GM21381 (cell line): ENCODE results near the gene TIAM1.

Source experiments
- ATAC-seq: cut with Tn5 transposase; IDR thresholded peaks from one replicate; pipeline ENCODE4 v1.9.1; 2021; ENCODE audit warnings: mild to moderate bottlenecking, moderate library complexity; ENCODE audit not compliant: unreplicated experiment

Gene TIAM1

DNA sequence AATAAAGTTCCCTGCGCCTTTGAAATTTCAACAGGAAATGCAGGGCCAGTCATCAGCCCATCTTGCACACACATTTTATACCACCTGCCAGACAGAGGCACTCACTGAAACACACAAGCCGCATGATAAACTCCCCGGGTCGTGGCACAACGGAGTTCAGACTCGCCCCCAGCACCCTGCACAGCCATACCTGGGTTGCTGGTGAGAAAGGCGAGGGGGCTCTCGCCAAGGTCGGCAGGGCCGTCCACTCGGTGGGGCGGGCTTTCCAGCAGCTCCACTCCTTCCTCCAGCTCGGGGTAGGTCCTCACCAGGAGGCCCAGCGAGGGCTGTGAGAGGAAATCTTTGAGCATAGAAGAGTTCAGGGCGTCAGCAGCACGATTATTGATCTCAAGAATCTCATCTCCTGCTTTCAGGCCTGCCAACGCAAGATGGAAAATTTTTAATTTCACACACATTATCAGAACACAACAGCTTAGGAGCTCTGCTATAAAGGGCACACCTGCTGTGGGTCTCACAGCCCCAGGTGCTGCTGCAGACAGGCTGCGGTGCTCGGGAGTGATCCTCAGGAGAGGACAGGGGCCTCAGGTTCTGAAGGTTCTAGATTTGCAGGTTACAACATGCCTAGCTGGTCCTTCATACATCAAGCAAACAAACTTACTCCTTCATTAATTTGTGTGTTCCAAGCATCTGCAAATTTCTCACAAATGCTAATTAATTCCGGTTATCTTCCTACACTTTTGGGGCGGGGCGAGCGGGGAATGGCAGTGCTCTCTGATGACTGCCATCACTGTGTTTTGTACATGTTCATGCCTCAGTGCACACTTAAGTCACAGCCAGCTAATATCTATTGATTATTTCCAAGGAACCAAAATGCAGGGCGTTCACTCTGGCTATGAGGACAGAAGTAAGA is 161.6 kb downstream of the TIAM1 start:
- ATAC-seq, result no peak

DNA sequence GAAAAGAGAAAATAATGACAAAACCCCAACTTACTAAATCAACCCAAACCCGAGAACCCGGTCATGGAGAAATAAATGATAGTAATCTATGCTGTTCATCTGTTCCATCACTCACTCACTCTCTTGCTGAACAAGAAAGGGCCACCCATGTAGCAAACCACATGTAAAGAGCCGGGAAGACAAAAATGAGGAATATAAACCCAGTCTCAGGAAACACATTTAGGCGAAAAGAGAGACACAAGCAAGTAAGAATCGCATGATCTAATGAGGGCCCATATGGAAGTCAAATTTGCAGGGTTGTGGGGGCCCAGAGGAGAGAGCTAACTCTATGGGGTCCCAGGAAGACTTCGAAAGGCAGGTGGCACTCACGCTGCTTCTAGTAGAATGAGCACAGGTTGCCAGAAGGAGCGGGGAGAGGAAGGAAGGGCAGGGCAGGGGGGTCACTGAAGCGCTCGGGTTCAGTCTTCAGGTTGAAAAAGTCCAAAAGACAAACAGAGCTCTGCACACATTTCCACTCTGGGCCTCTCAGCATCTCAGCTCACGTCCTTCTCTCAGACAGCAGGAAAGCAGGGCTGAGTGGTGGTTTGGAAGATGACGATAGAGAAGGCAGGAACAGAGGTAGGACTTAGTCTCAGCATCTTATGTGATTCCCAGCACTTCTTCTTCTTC is 162.8 kb downstream of the TIAM1 start:
- ATAC-seq, result no peak

DNA sequence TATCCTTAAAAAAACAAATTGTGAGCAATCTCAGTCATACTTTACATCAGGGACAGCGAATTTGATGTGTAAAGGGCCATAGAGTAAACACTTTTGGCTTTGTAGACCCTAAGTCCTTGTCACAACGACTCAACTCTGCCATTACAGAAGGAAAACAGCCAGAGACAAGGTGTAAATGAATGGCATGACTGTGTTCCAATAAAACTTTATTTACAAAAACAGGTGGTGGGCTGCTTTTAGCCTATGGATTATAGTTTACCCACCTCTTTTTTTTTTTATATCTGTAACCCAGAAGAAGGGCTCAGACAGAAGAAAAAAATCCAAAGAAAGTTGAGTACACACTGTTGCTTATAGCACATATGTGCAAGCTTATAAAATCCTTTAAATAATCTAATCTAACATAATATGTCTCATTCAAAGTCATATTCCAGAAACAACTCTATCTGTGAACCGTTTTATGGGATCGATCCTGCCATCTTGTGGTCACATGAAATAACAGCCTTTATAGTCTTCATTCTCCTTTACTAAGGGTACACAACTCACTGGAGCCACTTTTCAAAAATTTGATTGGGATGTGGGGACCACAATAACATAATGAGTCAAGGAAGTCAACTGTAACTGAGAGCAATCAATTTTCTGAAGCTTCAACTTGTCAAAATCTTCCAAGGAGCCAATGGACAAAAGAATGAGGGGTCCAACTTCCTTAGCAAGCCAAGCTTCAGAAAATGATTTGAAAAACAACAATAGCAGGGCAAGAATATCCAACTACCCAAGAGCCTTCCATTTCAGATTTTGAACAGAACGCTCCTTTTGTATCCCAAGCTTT is 163.6 kb downstream of the TIAM1 start:
- no peak for ATAC-seq

DNA sequence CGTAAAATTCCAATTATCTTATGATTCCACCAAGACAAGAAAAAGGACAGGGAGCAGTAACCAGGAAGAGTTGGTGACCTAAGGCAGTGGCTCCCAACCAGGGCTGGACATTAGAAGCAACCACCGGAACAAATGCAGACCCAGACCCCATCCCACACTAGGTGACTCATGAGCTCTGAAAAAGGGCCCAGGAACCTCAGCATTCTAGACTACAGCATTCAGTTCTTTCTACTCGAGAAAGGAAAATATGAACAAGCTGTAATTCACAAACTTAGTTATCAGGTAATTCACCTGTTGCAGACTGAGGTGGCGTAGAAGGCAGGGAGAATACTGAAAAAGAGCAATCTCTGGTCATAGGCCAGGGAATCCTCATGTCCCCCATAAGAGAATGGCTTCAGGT is 167.3 kb downstream of the TIAM1 start:
- ATAC-seq, result no peak

DNA sequence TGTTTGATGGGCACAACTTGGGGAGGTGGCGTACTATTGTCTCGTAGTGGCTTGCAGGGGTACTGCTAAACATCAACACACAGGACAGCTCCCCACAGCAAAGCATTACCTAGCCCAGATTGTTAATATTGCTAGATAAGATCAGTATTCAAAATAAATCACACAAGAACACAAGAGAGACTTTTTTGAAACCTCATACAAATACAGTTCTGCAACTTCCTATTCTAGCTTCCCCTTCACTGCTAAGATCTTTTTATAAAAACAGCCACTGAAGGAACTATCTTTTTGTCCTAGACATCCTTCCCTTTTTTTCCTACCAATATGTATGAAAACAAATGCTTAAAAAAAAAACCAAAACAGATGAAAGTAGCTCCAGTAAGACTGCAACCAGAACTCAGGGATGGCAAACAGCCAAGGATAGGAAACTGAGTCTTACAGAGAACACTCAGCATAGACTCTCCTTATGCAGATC is 167.9 kb downstream of the TIAM1 start:
- no peak for ATAC-seq

DNA sequence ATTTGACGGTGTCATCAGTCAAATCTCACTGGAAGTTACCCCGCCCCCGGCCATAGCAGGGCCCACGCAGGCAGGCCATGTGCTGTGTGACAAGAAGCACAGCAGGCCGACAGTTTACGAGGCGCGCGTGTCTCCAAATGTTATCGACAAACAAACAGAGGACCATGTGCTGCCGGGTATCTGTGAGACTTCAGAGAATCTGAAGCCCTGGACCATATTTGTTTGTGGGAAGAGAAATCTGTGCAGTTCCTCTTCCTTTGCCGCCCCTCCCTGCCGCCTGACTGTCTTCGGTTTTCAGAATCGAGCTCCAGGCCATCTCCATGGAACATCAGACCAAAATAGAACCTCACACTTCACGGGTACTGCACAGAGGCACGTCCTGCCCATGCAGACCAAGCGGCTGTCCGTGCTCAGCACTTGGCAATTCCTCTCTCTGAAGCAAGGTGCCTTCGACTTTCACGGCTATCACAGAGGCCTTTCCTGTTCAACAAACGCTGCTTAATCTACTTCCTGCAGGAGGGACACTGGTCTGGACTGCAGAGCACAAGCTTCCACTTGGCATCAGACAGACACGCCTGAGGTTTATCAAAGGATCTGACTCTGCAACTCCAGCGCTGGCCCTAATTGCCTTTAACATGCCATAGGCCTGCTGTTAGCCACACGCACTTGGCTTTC is 170.0 kb downstream of the TIAM1 start:
- no peak for ATAC-seq

DNA sequence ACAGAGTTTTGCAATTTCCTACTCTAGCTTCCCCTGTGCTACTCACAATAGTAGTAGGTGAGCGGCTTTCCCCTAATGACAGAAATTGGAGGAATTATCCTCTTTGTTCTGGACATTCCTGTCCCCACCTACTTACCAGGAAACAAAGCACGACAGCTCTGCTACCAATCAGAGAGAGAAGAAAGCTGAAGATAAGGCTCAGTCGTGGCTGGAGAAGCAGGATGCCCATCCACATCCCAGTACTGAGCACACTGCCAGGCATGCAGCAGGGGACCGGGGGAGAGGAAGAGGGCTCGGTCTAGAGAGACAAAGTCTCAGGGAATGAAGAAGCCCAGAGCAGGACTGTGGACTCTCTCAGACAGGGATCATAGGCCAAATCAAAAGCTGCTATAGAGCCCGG is 171.7 kb downstream of the TIAM1 start:
- no peak for ATAC-seq

DNA sequence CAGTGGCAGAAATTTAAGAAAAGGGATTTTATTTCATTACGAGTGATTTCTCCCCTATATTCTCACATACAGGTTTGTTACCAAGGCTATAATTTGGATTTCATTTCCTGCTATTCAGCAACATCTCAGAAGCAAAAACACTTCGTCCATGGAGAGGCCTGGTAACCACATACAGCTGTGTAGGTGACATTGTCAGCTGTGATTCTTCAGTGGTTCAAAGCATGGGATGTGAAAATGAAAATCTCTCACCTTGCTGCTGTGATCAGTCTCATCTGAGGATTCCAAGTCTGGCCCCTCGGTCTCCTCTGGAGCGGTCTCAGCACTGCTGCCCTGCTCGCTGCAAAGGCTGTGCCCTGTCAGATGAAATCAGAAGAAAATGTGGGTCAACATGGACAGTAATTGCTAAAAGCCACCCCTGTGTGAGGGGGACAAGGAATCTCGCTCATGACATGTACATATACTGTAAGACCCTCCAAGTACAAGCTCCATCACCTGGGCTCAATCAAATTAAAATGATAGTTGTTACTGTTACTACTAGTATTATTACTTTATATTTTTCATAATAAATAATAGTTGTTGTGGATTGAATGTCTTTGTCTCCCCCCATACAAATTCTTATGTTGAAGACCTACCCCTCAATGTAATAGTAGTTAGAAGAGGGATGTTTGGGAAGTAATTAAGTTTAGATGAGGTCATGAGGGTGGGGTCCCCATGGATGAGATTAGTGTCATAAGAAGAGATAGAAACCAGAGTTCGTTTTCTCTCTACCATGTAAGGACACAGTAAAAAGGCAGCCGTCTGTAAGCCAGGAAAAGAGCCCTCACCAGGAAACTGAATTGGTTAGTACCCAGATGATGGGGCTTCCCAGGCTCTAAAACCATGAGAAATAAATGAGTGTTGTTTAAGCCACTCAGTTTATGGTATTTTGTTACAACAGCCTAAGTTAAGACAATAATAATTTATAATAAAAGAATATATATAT is 179.1 kb downstream of the TIAM1 start:
- ATAC-seq, result no peak

DNA sequence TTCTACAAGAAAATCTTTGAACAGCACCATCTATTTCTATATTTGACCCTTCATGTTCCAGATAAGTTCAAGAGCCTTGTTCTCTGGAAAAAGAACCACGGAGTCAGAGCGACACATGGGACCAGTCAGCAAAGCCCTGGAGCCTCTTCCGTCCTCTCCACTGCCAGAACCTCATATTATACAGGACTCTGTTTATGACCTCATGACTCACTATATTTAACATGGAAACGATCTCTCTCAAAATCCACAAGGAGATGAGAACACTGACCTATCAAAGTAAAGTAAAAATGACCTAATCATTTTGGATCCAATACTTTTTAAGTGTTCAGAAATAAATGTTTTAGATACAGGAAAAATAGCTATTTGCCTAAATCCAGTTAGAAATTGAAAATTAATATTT is 181.2 kb downstream of the TIAM1 start:
- ATAC-seq, result no peak

DNA sequence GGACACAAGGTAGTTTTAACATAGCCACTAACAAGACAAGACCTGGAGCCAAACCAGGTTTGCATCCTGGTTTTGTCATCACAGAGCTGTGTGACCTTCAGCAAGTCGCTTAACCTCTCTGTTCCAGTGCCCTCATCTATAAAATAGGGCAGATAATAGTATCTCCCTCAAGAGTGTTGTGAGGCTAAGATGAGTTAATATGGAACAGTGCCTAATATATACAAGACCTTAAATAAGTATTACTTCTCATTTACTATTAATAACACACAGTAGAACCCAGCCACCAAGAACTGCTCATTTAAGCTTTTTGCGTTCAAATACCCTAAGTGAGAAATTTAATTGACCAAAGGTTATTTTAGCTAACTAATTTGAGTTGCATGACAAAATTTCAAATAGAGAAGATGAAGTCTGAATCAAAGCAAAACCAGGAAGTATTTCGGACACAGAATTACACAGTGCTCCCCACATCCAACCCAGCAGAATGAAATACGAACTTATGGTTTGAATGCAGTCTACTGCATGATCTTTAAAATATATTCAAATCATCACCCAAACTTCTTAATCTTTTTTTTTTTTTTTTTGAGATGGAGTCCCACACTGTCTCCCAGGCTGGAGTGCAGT is 181.9 kb downstream of the TIAM1 start:
- no peak for ATAC-seq

DNA sequence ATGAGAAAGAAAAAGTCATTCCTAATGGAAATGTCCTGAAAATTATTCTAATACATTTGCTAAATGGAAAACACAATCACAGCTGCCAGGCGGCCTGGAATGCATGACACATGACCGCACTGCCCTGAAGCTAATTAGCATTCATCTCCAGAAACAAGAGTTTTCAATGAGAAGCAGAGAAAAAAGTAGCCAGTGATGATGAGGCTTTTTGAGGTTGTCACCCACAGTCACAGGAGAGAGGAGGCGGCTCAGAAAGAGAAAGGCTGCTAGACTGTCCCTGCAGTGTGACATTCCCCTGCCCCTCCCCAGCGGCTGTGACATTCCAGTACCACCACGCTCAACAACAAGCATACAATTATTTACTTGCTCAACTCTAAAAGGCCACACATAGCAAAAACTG is 182.9 kb downstream of the TIAM1 start:
- ATAC-seq, result no peak

DNA sequence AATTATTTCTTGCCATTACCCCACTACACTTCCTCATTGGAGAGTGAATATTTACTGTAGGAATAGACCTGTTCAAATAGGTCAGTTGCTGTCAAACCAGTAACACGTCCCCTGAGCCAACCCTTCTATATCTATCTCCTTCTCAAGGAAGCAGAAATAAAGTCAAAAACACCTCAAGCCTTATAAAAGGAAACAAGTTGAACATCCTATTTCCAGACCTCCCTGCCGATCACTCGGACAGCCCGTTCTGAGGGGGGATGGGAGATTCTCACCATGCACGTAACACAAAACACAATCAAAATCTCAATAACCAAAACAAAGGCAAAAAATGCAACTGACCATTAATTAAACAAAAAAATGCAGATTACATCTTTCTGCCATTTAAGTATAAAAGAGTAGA is 184.3 kb downstream of the TIAM1 start:
- no peak for ATAC-seq

DNA sequence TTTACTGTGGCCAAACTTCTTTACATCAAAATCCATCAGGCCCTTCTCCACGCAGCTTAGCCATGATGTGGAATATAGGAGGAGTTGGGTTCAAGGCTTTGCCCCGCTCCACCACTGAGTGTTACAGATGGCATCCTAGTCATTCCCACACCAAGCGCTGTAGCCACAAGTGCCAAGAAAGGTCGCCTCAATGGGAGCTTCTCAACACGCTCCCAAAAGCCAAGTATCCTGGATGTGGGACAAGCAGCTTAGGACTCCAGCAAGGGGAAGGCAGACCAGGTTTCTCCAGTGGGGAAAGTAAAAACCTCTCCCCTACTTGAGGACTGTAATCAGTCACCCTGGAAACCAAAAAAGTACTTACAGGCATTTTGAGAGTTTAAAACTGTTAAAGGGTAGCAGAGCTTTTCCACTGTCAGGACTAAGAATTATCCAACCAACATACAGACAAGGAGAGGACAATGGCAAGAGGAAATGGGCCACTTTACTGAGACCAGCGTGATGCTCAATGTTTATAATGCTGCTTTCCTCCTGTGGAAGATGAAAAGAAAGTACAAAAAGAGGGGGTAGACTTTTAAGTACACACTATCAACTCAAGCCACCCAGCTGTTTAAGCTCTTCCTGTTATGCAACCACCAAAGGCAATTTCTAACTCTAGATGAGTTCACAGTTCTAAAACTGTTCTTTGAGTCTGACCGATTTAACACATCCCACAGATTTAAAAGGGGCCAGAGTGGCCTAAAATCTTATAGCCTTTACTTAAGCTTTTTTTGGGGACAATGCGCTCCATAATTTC is 185.1 kb downstream of the TIAM1 start:
- no peak for ATAC-seq

DNA sequence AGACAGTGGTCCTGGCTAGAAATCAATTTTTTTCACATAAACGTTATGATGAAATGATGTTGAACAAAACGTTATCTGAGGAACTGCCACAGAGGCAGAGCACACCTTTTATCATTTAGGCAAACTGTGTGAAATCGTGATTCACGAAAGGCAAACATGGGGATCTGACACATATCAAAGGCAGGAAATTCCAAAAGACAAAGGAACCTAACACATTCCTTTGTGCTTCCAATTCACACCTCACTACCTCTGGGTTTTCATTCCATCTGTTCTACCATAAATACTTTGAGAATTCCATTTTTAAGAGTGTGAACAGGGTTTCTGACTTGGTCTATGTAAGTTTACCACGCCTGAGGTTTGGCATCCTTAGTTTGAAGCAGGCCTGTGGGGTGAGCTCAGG is 186.3 kb downstream of the TIAM1 start:
- no peak for ATAC-seq

DNA sequence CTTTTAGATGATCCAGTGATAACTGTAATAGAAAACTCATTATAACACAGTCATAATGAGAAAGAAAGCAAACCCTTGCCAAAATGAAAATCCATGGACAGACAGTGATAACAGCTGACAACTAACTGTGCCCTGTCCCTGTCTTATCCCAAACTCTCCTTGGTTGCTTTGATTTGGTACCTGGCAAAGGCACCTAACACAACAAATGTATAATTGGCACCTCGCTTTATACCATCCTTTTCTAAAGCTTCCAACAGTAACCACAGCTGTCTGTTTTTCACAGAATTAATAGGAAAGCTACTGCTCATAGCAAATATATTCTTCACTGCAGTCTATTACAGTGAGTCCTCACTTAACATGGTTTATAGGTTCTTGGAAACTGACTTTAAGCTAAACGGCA is 187.4 kb downstream of the TIAM1 start:
- no peak for ATAC-seq

DNA sequence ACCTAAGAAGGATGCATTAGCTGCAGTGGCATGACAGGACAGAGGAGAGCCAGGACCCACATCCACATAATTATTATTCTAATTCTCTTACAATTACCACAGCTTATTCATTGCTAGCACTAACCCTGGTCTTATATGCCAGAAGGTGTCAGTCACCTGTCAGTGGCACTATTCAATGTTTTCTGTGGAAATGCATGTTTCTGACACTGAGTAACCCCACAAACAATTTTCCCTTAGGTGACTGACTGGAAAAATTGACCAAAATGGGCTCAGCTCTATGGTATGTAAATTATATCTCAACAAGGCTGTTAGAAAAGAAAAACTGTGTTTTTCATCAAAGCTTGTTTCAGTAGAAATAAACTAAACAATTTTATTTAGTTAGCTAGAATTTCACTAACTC is 187.9 kb downstream of the TIAM1 start:
- no peak for ATAC-seq

DNA sequence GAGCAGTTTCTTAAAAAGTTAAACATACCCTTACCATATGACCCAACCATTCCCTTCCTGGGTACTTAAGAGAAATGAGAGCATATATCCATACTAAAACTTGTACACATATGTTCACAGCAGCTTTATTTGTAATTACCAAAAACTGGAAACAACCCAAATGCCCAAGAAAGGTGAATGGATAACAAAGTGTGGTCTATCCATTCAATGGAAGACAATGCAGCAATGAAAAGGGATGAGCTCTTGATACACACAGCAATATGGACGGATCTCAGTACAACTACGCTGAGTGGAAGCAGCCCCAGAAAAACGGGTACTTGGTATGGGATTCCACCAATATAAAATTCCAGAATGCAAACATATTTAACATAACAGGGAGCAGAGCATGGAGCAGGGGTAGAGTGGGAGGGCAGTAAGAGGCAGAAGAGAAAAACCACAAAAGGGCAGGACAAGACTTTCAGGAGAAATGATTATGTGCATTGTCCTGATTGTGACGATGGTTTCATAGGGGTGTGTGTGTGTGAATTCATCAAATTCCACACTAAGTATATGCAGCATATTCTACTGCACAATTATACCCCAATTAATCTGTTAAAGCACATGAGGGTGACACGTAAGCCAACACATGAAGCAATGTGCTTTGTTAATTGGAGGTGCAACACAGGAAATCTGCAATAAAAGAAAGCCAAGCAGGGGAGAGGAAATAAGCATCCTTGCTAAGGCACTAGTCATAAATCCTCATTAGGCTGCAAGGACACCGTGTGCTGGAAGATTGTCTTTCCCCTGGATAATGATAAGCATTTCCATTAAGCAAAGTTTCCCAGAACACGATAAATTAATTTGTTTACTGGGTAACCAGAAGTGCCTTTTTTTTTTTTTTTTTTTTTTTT is 192.7 kb downstream of the TIAM1 start:
- no peak for ATAC-seq
